ENCODE data around the gene ARHGAP31.
"Not testable (repeated sequence)": the region's sequence is repeated elsewhere in the genome, so short reads cannot be mapped to it uniquely, and the experiment has no call there.

The ARHGAP31 gene

DNA sequence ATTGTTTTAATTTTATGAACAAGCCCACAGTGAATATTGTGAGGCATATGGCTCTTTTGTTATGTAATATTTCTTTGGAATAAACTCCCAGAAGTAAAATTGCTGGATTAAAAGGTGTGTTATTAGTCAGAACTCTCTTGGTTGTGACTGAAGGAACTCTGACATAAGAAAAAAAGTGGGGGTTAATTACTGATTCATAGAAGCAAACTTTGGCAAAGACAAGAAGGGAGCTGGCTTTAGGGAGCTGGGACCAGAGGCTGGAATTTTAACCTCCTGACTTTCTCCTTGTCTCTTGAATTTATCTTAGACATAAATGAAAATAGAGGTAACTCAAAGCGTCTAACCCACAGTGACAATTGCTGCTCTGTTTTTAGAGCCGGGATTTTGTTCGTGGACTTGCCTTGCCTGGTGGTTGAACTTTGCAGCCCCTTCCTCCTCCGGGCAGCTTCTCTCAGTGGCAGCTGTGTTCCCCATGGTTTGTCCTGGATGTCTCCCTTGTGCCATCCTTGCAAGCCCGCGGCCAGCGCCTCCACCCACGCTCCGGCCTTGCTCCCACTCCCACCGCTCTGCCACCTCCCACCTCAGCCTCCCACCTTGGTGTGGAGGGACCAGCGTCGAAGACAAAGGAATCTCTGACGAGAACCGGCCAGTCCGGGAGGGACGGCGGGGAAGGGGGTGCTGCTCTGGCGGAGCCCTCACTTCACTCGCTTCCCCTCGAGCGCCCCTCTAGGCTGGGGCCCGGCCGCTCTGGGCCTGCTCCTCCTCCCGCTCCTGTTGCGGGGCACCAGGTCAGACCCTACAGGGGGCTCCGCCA, 28.0 kb downstream of the ARHGAP31 start:
- peak; percentile 8 to 17 (median 13) for DNase-seq (ENCODE audit: low read depth in 3 of 3)

DNA sequence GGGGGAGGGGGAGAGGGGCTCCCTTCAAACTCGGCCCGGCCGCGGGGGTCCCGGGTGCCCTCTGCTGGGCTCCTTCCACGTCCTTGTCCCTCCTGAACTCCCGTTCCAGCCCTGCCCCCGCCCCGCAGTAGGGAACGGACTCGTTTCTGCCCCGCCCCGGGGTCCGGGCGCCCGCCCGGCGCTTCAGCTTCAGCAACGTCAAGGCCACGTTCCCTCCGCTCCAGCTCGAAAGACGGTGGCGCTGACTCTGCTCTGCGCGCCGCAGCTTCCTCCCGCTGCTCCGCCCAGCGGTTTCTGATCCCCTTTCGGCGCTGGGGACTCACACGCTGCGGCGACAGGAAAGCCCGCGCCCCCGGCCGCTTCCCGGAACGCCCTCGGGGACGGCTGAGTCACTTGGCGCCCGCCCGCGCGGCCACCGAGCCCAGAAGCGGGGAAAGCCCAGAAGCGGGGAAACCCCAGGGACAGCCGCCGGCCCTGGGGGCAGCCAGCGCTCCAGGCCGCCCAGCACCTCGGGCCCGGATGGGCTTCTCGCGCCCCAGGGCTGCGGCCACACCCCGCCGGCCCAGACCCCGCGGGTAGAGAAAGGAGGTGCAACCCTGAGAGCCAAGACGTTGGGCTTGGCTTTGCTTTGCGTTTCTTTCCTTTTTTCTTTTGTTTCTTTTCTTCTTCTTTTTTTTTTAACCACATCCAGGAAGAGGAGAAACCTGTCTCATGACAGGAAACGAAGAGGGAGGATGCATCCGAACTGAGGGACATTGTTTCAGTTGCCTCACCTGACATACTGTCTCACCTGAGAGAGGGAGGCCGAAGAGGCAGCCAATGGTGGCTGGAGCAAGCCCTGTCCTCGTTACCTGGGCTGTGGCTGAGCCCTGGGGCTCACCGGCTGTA, 28.9 kb downstream of the ARHGAP31 start:
- peak; percentile 87 to 95 (median 93) for DNase-seq (ENCODE audit: low read depth in 3 of 3)

- DNase-seq (ENCODE audit: low read depth in 3 of 3), result no peak
Measured at GRCh38 chr3:119323723-119324085, 29.5 kb downstream of the ARHGAP31 start.

DNA sequence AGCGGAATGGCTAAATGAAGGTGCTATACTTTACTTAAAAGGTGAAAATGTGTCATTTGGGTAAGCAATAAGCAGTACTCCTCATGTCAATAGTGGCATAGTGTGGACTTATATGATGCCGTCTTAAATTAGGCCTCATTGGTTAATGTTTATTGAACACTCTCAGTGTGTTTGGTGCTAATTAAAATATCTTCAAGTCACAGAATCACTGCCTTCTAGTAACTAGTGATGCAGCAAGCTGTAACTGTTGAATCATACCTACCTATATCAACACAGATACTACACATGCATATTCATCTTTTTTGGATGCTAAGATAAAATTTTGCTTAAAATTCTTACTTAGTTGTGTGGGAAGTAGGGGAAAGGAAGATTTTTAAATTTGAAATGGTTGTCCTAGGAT, 30.7 kb downstream of the ARHGAP31 start:
- no peak for DNase-seq (ENCODE audit: low read depth in 3 of 3)

DNA sequence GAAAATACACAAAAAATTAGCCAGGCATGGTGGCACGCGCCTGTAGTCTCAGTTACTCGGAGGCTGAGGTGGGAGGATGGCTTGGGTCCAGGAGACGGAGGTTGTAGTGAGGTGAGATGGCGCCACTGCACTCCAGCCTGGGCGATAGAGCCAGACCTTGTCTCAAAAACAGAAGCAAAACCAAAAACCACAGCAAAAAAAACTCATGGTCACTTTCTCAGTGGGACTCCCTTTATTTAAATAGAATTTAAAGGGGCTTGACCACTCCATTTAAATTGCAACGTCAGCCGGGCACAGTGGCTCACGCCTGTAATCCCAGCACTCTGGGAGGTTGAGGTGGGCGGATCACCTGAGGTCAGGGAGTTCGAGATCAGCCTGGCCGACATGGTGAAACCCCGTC, 32.8 kb downstream of the ARHGAP31 start:
- DNase-seq (ENCODE audit: low read depth in 3 of 3), result no peak

DNA sequence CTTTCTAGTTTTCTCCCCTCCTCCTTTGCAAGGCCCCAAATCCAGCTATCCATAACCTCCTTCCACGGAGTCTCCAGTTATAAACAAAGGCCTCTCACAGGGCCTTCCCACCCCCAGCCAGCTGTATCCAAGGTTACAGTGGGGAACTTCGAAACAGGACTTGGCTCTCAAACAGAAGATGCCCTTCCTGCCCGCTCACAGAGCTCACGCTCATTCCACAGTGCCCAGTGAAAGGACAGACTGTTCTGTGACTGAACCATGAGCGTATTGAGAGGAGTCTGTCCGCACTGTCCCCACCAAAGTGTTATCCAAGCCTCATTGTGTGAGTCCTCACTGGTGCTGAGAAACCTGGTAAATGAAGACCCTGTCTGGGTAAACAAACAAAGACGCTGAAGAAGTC, 35.4 kb downstream of the ARHGAP31 start:
- DNase-seq (ENCODE audit: low read depth in 3 of 3), result no peak

GRCh38 chr3:119330181-119330580, 36.0 kb downstream of the ARHGAP31 start:
- DNase-seq (ENCODE audit: low read depth in 3 of 3), result no peak

DNA sequence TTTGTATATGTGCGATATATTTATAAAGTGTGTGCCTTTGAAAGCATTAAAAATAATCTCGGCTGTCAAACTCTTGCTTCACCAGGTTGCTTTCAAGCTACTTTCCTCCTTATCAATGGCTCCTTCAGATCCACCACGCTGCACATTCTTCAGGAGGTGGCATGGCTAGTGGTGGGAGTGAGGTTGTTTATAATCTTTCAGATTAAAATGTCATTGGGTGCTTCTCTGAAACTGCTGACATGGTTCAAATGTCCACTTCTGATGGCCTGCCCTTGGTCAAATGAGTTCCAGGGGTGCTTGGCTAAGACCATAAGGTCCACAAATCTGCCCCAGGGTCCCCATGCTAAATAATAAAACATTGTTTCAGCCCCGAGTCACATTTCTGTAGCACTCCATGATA, 36.7 kb downstream of the ARHGAP31 start:
- no peak for DNase-seq (ENCODE audit: low read depth in 3 of 3)

GRCh38 chr3:119331661-119332060, 37.5 kb downstream of the ARHGAP31 start:
- no peak for DNase-seq (ENCODE audit: low read depth in 3 of 3)

DNA sequence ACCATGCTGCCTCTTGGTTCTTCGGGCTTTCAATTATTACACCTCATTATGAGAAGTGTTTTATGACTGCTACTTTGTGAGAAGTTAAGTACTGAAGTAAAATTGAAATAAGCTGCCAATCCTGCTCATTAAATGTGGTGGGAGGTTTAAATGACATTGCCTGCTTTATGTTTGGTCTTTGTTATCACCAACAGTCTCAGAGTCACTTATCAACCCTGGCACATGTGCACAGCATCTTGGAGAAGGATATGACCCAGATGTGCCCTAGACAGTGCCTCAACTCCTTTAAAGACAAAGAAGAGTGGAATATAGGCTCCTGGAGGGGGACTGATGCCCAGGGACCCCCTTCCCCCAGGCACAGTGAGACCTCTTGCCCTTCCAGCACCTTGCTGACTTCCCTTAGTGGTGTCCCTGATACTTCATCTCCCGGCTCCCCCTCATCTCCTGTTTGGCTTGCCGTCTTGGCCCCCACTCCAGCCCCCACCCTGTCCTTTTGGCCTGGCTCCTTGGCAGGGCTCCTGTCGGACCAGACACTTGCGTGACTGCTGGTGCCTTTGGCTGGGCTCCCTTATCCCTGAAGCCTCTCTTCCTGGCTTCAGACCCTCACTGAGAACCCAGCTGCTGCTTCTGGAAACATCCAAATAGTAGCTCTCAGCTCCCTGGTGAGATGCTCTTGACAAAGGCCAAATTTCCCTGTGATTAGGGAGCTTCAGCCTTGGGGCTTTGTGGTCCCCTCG, 39.8 kb downstream of the ARHGAP31 start:
- DNase-seq (ENCODE audit: low read depth in 3 of 3), result no peak

GRCh38 chr3:119336823-119337222, 42.6 kb downstream of the ARHGAP31 start:
- DNase-seq (ENCODE audit: low read depth in 3 of 3), result no peak

- DNase-seq (ENCODE audit: low read depth in 3 of 3), result not testable (repeated sequence)
Measured at GRCh38 chr3:119337407-119337806, 43.2 kb downstream of the ARHGAP31 start.

DNA sequence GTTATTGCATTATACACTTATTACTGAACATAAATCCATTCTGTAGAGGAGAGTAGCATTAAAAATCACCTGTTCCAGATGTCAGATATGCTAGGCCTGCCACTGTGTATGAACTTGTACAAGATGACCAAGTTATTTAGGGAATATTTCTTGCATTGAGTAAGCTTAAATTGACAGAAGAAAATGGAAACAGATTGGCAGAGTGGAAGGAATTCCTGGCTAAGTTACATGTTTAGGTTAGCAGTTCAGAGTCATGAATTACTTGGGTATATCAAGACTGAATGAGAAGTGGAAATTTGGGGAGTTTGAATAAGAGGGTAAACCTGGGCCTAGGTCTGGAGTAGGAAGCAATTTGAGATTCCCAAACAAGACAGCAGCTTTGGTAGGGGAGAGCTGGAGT, 44.6 kb downstream of the ARHGAP31 start:
- DNase-seq (ENCODE audit: low read depth in 3 of 3), result no peak

DNA sequence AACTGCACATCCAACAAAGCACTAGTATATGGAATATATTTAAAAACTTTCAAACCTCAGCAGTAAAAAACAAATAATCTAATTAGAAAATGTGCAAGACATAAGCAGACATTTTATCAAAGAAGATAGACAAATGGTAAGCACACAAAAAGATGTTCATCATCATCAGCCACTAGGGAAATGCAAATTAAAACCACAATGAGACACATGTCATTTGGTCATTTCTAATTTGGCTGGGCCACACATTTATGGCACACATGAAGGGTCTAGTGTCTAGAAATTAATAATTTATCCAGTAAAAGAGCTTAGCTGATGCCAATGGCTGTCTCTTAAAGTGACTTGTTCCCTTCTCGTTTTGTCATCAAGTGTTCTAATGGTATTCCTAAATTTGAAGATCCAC, 45.8 kb downstream of the ARHGAP31 start:
- DNase-seq (ENCODE audit: low read depth in 3 of 3), result no peak

- no peak for DNase-seq (ENCODE audit: low read depth in 3 of 3)
Measured at GRCh38 chr3:119340446-119340845, 46.3 kb downstream of the ARHGAP31 start.

DNA sequence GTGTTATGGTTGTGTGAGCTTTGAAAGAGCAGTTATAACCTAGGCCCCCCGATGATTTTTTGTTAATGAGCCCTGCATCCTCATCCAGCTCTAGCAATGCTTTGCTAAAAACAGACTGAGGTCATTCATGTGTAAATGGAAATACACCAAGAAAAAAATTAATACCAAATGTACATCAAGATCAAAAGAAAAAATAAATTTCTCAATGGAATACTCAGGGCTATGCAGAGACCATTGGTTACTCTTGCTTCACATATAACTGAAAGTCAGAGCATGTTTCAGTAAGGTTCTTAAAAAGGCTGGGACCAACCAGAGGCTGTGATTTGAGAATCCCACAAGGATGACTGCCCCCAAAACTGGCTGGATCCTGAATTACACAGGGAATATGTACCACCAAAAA, 48.0 kb downstream of the ARHGAP31 start:
- no peak for DNase-seq (ENCODE audit: low read depth in 3 of 3)

GRCh38 chr3:119343719-119344118, 49.5 kb downstream of the ARHGAP31 start:
- no peak for DNase-seq (ENCODE audit: low read depth in 3 of 3)

GRCh38 chr3:119346076-119346496, 51.9 kb downstream of the ARHGAP31 start:
- DNase-seq (ENCODE audit: low read depth in 3 of 3), result no peak

- no peak for DNase-seq (ENCODE audit: low read depth in 3 of 3)
Measured at GRCh38 chr3:119347036-119347435, 52.9 kb downstream of the ARHGAP31 start.

- DNase-seq (ENCODE audit: low read depth in 3 of 3), result no peak
Measured at GRCh38 chr3:119349354-119350041, 55.3 kb downstream of the ARHGAP31 start.

GRCh38 chr3:119350114-119350513, 55.9 kb downstream of the ARHGAP31 start:
- DNase-seq (ENCODE audit: low read depth in 3 of 3), result no peak

GRCh38 chr3:119351581-119351980, 57.4 kb downstream of the ARHGAP31 start:
- DNase-seq (ENCODE audit: low read depth in 3 of 3), result no peak

Data from stimulated activated CD4-positive, alpha-beta T cell treated with anti-CD3 and anti-CD28 coated beads, TNF-alpha, amount 100 ng/mL, for 4 hours (primary cell).